ENCODE data around the gene TSSK3. TPM values are rescaled to one million over a fixed set of nuclear protein-coding genes. Genes with fewer than 3 reads are reported as not detected.
A peak's percentile ranks its signal among the peaks of the same experiment; 100 is the strongest.
"Not testable (repeated sequence)": the region's sequence is repeated elsewhere in the genome, so short reads cannot be mapped to it uniquely, and the experiment has no call there.

Gene TSSK3
- total RNA-seq, 4 donors from 2014 or later = 5.2 TPM; not detected in 3

DNA sequence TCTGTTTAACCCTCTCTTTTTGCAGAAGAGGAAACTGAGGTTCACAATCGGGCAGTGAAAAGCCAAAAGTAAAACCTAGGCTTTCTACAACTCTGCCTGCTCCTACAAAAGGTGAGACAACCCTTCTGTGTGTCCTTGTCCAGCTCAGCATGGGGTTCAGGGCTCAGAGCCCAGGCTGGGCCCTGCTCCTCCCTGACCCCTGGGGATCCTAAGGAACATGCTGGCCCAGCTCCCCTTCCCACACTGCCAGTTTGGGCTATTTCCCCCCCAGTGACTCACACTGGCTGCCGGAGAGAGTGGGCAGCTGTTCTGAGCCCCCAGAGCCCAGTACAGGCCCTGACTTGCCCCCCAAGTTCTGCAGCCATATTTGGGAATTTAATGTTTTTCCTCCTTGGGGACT, 8.9 kb upstream of the TSSK3 start:
- Histone ChIP-seq H3K4me3 (no peak overlapping the region), H3K4me1 (peaks cover 0 to 22% (median 0%) of the 10 kb centered on the region in 4 donors), H3K9me3 (no peaks in the 10 kb centered on the region), H3K27me3 (no peaks in the 10 kb centered on the region), H3K36me3 (no peaks in the 10 kb centered on the region), H3K27ac (peak overlapping the region in 3 of 4 donors; percentile 8 to 50 (median 22))
- TF ChIP-seq POLR2A (IDR thresholded peaks at IDR 0.05) = no peak
- TF ChIP-seq, protein P1, sequence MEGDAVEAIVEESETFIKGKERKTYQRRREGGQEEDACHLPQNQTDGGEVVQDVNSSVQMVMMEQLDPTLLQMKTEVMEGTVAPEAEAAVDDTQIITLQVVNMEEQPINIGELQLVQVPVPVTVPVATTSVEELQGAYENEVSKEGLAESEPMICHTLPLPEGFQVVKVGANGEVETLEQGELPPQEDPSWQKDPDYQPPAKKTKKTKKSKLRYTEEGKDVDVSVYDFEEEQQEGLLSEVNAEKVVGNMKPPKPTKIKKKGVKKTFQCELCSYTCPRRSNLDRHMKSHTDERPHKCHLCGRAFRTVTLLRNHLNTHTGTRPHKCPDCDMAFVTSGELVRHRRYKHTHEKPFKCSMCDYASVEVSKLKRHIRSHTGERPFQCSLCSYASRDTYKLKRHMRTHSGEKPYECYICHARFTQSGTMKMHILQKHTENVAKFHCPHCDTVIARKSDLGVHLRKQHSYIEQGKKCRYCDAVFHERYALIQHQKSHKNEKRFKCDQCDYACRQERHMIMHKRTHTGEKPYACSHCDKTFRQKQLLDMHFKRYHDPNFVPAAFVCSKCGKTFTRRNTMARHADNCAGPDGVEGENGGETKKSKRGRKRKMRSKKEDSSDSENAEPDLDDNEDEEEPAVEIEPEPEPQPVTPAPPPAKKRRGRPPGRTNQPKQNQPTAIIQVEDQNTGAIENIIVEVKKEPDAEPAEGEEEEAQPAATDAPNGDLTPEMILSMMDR (IDR thresholded peaks at IDR 0.05) = no peak
- DNase-seq = no peak

DNA sequence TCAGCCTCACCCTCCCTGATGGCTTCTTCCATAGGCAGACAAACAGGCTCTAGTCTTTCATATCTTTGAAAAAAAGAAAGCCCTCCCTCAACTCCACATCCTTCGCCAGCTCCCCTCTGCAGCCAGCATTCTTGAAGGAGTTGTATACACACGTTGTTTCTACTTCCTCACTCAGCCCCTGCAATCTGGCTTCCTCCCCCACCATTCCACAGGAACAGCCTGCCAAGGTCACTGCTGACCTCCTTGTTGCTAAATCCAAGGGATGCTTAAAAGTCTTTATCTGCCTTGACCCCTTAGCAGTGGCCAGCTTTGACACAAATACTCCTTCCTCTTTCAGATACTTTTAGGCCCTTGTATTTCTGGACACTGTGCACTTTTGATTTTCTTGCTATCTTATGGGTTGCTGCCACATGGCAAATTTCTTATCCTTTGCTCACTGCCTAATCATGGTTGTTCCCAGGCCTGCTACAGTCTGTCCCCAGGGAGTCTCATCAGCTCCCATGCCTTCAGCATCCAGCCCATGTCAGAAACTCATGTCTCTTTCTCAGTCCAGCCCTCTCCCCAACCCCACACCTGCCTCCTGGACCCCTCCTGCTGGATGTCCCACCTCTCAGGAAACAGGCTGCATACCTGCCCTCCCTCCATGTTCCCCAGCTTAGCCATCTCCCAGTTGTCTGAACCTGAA, 8.3 kb upstream of the TSSK3 start:
- no peak for TF ChIP-seq POLR2A (IDR thresholded peaks at IDR 0.05)
- TF ChIP-seq, protein P1 (IDR thresholded peaks at IDR 0.05) = no peak
- peak overlapping the region in 2 of 4 donors; percentile 8 to 22 for H3K27ac ChIP-seq
- H3K4me3 ChIP-seq = no peak overlapping the region
- peaks cover 0 to 22% (median 0%) of the 10 kb centered on the region in 4 donors for H3K4me1 ChIP-seq
- no peaks in the 10 kb centered on the region for H3K27me3 ChIP-seq
- peak in 1 of 3 donors; percentile 59 for DNase-seq
- H3K36me3 ChIP-seq = no peaks in the 10 kb centered on the region
- H3K9me3 ChIP-seq = no peaks in the 10 kb centered on the region

DNA sequence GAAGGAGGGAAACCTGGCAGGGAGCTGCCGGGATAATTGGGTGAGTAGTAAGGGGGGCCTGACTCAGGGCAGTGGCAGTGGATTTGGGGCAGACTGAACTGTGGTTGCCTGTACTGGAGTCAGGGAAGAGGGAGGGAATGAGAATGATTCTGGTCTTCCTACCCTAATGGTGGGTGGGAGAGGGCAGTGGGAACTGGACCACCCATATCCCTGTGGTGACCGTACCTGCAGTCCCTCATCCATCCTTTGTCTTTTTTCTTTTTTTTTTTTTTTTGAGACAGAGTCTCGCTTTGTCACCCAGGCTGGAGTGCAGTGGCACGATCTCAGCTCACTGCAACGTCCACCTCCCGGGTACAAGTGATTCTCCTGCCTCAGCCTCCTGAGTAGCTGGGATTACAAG, 6.6 kb upstream of the TSSK3 start:
- H3K36me3 ChIP-seq, H3K4me3 ChIP-seq, H3K27ac ChIP-seq, DNase-seq, H3K9me3 ChIP-seq, H3K27me3 ChIP-seq: not testable (repeated sequence)
- peaks cover 0 to 22% (median 0%) of the 10 kb centered on the region in 4 donors for H3K4me1 ChIP-seq

DNA sequence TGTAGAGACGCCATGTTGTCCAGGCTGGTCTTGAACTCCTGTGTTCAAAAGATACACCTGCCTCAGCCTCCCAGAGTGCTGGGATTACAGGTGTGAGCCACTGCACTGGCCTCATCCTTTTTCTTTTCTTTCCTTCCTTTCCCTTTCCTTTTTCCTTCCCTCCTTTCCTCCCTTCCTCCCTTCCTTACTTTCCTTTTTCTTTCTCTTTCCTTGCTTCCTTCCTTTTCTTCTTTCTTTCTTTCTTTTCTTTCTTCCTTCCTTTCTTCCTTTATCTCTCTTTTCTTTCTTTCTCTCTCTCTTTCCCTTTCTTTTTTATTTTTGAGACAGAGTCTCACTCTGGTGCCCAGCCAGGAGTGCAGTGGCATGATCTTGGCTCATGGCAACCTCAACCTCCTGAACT, 5.9 kb upstream of the TSSK3 start:
- Histone ChIP-seq H3K9me3 (no peaks in the 10 kb centered on the region), H3K4me1 (peaks cover 0 to 25% (median 2%) of the 10 kb centered on the region in 4 donors), H3K36me3 (no peaks in the 10 kb centered on the region), H3K27me3 (no peaks in the 10 kb centered on the region), H3K4me3 (no peak overlapping the region), H3K27ac (no peak overlapping the region)
- no peak for TF ChIP-seq POLR2A (IDR thresholded peaks at IDR 0.05)
- TF ChIP-seq, protein P1 (IDR thresholded peaks at IDR 0.05) = no peak
- no peak for DNase-seq

GRCh38 chr1:32357614-32358013, 4.7 kb upstream of the TSSK3 start:
- Histone ChIP-seq H3K27ac (no peak overlapping the region), H3K4me1 (peaks cover 0 to 27% (median 5%) of the 10 kb centered on the region in 4 donors), H3K4me3 (no peak overlapping the region), H3K27me3 (no peaks in the 10 kb centered on the region), H3K36me3 (no peaks in the 10 kb centered on the region), H3K9me3 (no peaks in the 10 kb centered on the region)
- no peak for TF ChIP-seq POLR2A (IDR thresholded peaks at IDR 0.05)
- TF ChIP-seq, protein P1 (IDR thresholded peaks at IDR 0.05) = no peak
- DNase-seq = no peak

GRCh38 chr1:32358435-32358834, 3.9 kb upstream of the TSSK3 start:
- peaks cover 0 to 23% (median 5%) of the 10 kb centered on the region in 4 donors for H3K4me1 ChIP-seq
- H3K27me3 ChIP-seq = no peaks in the 10 kb centered on the region
- H3K36me3 ChIP-seq = peaks cover 0 to 3% (median 0%) of the 10 kb centered on the region in 3 donors
- DNase-seq = no peak
- peak overlapping the region in 1 of 4 donors; percentile 3 for H3K27ac ChIP-seq
- TF ChIP-seq POLR2A (IDR thresholded peaks at IDR 0.05) = no peak
- TF ChIP-seq, protein P1 (IDR thresholded peaks at IDR 0.05) = no peak
- no peaks in the 10 kb centered on the region for H3K9me3 ChIP-seq
- H3K4me3 ChIP-seq = no peak overlapping the region

Measured in Peyer's patch (tissue), 4 donors.